ENCODE measurements around the gene ALPL. TPM values are rescaled to one million over a fixed set of nuclear protein-coding genes. Genes with fewer than 3 reads are reported as not detected.

Gene ALPL
- total and polyA plus RNA-seq, 9 of the 15 experiments (the other 6 are each of a cell fraction or from before 2014, with no cell fraction given), result 0.04 to 0.38 (median 0.18) TPM; not detected in 4

DNA sequence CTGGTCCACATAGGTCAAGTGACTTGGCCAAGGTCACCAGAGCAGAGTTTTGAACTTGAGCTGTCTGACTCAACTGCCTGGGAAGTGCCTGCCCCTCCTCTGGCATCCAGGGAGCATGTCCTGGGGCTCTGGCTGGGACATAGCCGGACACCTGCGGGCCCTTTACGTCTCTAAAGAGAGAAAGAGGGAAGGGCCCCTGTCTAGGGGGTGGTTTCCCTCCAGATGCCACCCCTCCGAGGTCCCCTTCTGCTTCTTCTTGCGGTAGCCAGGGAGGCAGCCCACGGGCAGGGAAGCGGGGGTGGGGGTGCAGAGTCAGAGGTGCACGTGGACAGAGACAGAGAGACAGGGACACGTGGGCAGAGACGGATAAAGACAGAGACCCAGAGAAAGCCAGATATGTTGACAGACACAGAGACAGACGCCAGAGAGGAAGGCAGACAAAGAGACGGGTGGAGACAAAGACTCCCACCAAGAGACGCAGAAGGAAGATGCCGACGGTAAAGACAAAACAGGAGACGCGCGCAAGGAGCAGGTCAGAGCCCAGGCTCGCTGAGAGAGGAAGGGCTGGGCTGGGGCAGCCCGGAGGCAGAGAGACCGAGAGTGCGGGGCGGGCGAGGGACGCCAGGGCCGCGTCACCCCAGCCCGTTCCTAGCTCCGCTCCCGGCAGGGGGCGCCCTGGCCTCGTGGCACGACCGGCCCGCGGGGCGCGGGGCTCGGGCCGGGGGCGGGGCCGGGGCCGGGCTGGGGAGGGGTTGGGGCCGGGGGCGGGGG, 458 bp upstream of the ALPL start (continued):
- TF ChIP-seq, protein P1, sequence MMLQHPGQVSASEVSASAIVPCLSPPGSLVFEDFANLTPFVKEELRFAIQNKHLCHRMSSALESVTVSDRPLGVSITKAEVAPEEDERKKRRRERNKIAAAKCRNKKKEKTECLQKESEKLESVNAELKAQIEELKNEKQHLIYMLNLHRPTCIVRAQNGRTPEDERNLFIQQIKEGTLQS (IDR thresholded peaks at IDR 0.05), result no peak
- TF ChIP-seq, protein P1 (CRISPR knock-in tag; conservative IDR thresholded peaks at IDR 0.05), result no peak
- TF ChIP-seq, protein P2, sequence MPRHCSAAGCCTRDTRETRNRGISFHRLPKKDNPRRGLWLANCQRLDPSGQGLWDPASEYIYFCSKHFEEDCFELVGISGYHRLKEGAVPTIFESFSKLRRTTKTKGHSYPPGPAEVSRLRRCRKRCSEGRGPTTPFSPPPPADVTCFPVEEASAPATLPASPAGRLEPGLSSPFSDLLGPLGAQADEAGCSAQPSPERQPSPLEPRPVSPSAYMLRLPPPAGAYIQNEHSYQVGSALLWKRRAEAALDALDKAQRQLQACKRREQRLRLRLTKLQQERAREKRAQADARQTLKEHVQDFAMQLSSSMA (CRISPR knock-in tag; IDR thresholded peaks at IDR 0.05), result no peak
- TF ChIP-seq, protein P3, sequence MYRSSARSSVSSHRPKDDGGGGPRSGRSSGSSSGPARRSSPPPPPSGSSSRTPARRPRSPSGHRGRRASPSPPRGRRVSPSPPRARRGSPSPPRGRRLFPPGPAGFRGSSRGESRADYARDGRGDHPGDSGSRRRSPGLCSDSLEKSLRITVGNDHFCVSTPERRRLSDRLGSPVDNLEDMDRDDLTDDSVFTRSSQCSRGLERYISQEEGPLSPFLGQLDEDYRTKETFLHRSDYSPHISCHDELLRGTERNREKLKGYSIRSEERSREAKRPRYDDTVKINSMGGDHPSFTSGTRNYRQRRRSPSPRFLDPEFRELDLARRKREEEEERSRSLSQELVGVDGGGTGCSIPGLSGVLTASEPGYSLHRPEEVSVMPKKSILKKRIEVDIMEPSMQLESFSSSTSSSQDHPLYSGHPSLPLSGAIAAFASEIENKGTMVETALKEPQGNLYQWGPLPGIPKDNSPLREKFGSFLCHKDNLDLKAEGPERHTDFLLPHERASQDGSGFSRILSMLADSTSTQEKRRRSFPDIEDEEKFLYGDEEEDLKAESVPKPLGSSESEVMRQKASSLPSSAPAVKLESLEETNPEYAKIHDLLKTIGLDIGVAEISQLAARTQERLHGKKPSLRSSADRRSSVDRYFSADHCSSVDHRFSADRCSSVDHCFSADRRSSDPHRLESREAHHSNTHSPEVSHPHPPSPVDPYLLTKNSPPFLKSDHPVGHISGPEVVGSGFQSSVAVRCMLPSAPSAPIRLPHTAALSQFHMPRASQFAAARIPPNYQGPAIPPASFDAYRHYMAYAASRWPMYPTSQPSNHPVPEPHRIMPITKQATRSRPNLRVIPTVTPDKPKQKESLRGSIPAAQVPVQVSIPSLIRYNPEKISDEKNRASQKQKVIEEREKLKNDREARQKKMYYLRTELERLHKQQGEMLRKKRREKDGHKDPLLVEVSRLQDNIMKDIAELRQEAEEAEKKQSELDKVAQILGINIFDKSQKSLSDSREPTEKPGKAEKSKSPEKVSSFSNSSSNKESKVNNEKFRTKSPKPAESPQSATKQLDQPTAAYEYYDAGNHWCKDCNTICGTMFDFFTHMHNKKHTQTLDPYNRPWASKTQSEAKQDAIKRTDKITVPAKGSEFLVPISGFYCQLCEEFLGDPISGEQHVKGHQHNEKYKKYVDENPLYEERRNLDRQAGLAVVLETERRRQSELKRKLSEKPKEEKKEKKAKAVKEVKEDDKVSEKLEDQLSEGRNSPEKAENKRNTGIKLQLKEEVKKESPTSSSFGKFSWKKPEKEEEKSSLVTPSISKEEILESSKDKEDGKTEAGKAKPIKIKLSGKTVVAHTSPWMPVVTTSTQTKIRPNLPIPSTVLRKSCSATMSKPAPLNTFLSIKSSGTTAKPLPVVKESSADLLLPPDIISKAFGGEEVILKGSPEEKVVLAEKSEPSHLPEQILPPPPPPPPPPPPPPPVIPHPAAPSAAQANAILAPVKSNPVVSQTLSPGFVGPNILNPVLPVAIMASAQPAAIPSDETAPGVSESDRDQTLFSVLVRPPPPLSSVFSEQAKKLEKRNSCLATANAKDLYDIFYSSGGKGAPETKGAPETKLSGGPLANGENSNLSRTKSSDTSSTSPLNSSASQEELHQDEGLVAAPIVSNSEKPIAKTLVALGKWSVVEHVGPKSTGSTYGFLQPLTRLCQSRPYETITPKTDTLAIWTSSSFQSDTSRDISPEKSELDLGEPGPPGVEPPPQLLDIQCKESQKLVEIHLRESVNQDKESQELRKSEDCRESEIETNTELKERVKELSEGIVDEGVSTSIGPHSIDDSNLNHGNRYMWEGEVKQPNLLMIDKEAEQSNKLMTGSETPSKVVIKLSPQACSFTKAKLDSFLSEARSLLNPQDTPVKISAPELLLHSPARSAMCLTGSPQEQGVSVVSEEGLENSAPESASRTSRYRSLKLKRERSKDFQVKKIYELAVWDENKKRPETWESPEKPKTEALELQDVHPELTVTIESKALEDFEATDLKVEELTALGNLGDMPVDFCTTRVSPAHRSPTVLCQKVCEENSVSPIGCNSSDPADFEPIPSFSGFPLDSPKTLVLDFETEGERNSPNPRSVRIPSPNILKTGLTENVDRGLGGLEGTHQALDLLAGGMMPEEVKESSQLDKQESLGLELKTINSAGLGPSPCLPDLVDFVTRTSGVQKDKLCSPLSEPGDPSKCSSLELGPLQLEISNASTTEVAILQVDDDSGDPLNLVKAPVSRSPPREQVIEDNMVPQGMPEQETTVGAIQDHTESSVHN (IDR thresholded peaks at IDR 0.05; ENCODE audit: borderline replicate concordance in 1 of 2, low read depth in 1 of 2), result no peak
- TF ChIP-seq IRF2 (CRISPR knock-in tag; IDR thresholded peaks at IDR 0.05) (no peak), ZBTB8A (IDR thresholded peaks at IDR 0.05; ENCODE audit: partially characterized antibody) (no peak), ZNF707 (CRISPR knock-in tag; conservative IDR thresholded peaks at IDR 0.05) (no peak), MTA1 (IDR thresholded peaks at IDR 0.05; ENCODE audit: borderline replicate concordance) (no peak), RAD51 (IDR thresholded peaks at IDR 0.05; ENCODE audit: borderline replicate concordance, low read depth) (no peak), KLF10 (CRISPR knock-in tag; IDR thresholded peaks at IDR 0.05) (no peak), CBFB (CRISPR knock-in tag; IDR thresholded peaks at IDR 0.05) (peak; percentile 76; the same call in 1 of the 2 replicates), NCOR1 (IDR thresholded peaks at IDR 0.05) (no peak)
- TF ChIP-seq, protein P4, sequence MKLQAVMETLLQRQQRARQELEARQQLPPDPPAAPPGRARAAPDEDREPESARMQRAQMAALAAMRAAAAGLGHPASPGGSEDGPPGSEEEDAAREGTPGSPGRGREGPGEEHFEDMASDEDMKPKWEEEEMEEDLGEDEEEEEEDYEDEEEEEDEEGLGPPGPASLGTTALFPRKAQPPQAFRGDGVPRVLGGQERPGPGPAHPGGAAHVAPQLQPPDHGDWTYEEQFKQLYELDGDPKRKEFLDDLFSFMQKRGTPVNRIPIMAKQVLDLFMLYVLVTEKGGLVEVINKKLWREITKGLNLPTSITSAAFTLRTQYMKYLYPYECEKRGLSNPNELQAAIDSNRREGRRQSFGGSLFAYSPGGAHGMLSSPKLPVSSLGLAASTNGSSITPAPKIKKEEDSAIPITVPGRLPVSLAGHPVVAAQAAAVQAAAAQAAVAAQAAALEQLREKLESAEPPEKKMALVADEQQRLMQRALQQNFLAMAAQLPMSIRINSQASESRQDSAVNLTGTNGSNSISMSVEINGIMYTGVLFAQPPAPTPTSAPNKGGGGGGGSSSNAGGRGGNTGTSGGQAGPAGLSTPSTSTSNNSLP (IDR thresholded peaks at IDR 0.05; ENCODE audit: borderline replicate concordance, low read depth, low read length), result no peak
- TF ChIP-seq, protein P5, sequence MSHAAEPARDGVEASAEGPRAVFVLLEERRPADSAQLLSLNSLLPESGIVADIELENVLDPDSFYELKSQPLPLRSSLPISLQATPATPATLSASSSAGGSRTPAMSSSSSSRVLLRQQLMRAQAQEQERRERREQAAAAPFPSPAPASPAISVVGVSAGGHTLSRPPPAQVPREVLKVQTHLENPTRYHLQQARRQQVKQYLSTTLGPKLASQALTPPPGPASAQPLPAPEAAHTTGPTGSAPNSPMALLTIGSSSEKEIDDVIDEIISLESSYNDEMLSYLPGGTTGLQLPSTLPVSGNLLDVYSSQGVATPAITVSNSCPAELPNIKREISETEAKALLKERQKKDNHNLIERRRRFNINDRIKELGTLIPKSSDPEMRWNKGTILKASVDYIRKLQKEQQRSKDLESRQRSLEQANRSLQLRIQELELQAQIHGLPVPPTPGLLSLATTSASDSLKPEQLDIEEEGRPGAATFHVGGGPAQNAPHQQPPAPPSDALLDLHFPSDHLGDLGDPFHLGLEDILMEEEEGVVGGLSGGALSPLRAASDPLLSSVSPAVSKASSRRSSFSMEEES (CRISPR knock-in tag; IDR thresholded peaks at IDR 0.05), result no peak
